Ramos (cell line): ENCODE data around the gene DSCAML1.
"Not testable (repeated sequence)": the region's sequence is repeated elsewhere in the genome, so short reads cannot be mapped to it uniquely, and the experiment has no call there.

ENCODE experiments used
- in situ Hi-C: fragments of 300-500 bp; cut with MboI; formaldehyde crosslinking; loops from one replicate; pipeline ENCODE4 v1.14.3; 2022; ENCODE audit warnings: low sequenced_read_pairs; ENCODE audit not compliant: unreplicated experiment

DSCAML1 gene

DNA sequence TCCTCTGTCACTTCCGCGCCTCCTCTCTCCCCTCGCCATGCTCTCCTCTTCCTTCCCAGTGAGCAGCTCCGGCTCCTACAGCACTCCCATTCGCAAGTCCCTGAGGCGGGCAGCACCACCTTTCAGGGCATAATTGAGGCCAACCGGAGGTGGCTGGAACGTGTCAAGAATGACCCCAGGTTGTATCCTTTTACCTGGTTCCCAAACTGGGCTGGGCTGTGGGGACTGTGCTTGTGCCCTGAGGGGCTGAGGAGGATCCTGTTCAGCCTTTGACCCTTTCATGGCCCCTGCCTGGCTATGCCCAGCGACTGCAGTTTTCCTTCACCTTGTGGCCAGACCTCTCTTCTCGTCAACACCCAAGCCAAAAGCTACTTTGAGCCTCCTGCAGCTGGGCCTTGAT, 385.3 kb downstream of the DSCAML1 start:
- in situ Hi-C loops = no loop called here

DNA sequence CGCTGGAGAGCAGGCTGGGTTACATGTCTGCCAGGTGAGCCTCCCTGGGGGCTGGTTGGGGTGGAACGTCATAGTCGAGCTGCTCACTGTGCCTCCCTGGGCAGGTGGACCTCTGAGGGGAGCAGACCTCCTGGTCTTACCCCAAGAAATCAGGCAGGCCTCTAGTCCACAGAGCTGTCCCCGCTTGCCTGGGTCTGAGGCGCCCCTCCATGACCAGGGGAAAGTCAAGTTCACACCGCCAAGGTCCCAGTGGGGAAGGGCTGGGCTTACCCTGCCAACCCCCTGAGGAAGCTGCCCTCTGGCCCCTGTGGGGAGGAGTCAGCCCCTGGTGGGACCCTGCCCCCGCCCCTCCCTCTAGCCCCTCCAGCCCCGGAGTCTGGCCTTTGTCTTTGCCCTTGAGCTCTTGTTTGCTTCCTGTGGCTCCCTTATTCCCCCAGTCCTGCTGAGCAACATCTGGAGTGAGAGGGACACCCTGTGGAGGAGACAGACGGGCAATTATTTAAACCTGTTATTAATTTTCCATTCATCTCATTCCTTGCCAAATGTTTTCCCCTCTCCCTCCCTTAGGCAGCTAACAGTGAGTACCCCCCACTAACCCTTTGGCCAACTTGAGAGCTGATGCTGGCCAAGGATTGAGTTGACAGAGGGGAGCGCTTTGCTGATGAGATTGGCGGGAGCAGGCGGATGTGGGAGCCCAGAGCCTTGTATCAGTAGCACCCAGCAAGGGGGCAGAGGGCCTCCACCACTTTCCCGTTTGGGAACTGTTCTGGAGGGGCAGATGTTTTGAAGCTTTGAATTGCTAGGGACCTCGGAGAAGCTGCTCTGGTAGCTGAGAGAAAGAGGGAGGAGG, 385.9 kb downstream of the DSCAML1 start:
- in situ Hi-C loops = no loop called here

DNA sequence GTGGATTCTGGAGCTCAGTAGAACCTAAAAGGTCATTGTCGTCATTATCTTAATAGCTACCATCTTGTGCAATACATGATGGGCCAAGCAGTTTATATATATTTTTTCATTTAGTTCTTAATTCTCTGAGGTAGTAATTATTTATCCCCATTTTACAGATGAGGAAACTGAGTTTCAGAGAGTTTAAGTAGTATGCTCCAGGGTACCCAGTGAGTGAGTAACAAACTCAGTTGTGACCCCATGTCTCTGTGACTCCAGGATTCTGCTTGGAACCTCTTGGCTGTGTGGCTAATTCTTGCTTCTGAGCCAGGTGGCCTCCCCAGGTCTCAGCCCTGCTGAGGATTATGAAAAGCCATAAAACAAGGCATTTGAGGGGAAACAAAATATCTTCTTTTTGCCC, 386.8 kb downstream of the DSCAML1 start:
- in situ Hi-C loops = no loop called here

DNA sequence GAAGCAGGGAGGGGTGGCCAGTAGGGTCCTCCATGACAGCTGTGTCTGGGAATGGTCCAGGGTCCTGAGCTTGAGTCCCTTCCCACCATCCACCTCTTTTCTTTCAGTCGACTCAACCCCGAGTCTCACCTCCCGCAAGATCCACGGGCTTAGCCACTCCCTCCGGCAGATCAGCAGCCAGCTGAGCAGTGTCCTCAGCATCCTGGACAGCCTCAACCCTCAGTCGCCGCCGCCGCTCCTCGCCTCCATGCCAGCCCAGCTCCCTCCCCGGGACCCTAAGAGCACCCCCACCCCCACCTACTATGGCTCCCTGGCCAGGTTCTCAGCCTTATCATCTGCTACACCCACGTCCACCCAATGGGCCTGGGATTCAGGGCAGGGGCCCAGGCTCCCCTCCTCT, 387.5 kb downstream of the DSCAML1 start:
- in situ Hi-C loops = no loop called here

DNA sequence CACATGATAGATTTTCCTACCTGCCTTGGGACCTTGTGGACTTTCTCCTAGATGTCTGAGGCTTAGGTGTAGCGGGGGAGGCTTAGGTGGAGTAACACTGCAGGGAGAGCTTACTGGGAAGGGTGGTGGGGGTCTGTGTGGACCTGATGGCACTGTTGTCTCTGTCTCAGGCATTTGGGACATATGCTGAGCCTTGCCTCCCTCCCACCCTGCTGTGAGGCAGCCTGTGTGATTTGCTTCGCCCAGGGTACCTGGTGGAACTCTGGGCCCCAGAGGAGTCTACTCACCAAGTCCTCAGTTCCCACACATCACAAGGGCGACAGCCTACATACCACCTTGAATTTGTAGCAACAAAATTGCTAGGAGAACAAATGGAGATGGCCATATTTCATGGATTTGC, 388.7 kb downstream of the DSCAML1 start:
- in situ Hi-C loops = no loop called here

DNA sequence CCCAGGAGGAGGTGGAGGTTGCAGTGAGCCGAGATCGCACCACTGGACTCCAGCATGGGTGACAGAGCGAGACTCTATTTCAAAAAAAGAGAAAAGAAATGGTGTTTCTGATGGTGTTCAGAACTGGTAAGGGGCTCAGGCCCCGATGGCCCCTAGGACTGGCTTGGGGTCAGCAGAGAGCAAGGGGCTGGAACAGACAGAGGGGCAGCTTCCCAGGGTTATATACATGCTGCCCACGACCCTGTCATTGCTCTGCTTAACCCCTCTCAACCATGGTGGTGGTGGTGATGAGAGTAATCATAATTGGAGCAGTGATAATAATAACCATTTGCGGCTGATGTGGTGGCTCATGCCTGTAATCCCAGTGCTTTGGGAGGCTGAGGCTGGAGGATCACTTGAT, 390.0 kb downstream of the DSCAML1 start:
- in situ Hi-C loops = no loop called here

DNA sequence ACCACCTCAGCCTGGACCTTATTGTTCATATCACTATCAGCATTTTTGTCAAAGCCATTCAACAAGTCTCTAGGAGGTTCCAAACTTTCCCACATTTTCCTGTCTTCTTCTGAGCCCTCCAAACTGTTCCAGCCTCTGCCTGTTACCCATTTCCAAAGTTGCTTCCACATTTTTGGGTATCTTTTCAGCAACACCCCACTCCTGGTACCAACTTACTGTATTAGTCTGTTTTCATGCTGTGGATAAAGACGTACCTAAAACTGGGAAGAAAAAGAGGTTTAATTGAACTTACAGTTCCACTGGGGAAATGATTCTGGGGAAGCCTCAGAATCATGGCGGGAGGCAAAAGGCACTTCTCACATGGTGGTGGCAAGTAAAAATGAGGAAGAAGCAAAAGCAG, 391.1 kb downstream of the DSCAML1 start:
- in situ Hi-C loops = not testable (repeated sequence)

DNA sequence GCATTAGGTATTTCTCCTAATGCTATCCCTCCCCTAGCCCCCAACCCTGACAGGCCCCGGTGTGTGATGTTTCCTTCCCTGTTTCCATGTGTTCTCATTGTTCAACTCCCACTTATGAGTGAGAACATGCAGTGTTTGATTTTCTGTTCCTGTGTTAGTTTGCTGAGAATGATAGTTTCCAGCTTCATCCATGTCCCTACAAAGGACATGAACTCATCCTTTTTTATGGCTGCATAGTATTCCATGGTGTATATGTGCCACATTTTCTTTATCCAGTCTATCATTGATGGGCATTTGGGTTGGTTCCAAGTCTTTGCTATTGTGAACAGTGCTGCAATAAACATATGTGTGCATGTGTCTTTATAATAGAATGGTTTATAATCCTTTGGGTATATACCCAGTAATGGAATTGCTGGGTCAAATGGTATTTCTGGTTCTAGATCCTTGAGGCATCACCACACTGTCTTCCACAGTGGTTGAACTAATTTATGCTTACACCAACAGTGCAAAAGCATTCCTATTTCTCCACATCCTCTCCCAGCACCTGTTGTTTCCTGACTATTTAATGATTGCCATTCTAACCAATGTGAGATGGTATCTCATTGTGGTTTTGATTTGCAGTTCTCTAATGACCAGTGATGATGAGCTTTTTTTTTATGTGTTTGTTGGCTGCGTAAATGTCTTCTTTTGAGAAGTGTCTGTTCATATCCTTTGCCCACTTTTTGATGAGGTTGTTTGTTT, 397.7 kb downstream of the DSCAML1 start:
- in situ Hi-C loops = not testable (repeated sequence)

DNA sequence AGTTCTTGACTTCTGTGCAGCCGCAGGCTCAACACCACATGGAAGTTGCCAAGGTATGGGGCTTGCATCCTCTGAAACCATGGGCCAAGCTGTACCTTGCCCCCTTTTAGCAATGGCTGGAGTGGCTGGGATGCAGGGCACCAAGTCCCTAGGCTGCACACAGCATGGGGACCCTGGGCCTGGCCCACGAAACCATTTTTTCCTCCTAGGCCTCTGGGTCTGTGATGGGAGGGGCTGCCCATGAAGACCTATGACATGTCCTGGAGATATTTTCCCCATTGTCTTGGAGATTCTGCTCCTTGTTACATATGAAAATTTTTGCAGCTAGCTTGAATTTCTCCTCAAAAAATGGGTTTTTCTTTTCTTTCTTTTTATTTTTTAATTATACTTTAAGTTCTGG, 398.4 kb downstream of the DSCAML1 start:
- in situ Hi-C loops = not testable (repeated sequence)

DNA sequence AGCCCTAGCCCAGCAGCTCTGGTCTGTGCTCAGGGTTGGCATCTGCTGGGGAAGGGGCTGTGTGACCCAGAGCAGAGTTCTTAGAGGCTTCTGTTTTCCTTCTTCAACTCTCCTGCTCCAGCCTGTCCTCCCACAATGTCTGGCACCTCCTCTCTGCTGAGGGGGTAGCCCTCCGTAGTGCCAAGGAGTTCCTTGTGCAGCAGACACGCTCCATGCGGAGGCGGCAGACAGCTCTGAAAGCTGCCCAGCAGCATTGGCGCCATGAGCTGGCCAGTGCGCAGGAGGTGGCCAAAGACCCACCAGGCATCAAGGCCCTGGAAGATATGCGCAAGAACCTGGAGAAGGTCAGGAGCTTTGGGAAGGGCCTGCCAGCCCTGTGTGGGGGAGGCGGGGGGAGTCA, 400.0 kb downstream of the DSCAML1 start:
- in situ Hi-C loops = no loop called here

DNA sequence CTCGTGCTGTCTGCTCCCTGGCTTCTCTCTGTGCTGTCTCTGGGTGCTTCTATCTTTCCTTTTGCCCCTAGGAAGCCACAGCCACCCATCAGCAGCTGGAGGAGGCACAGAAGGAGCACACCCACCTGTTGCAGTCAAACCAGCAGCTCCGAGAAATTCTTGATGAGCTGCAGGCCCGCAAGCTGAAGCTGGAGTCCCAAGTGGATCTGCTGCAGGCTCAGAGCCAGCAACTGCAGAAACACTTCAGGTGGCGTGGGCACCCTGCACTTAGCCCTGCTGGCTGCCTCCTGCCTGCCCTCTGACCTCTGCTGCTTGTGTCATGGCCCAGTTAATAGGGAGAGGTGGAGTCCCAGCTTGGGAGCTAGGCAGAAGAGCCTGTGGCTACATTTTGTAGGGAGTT, 401.5 kb downstream of the DSCAML1 start:
- in situ Hi-C loops = no loop called here

DNA sequence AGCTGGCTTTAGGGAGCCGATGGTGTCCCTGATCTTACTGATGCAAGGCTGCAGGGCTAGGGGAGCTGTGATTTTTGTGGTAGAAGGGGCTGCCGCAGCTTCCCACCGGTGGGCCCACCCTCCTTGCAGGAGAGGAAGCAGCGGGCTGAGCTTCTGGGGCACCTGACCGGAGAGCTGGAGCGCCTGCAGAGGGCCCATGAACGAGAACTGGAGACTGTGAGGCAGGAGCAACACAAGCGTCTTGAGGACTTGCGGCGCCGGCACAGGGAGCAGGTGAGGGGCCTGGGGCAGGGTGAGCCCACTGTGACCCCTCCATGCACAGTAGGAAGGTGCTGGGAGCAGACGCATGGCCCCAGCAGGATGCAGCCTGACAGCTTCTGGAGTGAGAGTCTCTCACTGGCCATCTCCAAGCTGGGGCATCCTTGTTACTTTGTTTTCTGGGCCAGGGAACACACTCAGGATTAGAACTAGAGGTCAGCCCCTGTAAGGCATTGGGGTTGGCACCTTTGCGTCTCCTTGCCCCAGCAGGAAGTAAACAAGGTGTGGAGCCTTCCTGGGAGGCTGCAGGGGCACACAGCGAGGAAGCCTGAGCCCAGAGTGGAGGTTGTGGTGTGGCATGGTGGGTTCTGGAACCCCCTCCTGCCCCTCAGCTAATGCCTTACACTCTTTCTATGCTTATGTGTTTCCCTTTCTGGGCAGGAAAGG, 402.6 kb downstream of the DSCAML1 start:
- in situ Hi-C loops = no loop called here

DNA sequence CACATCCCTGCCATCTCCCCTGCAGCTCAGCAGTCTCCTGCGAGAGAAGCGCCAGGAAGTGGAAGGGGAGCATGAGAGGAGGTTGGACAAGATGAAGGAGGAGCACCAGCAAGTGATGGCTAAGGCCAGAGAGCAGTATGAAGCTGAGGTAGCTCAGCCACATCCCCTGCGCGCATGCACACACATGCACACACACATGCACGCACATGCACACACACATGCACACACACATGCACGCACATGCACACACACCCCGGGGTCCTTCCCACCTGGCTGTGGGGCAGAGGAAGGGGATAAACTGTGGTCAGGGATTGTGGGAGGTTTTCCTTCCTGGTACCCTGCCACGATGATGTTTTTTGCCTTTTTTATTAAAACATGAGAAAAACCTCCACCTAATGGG, 404.0 kb downstream of the DSCAML1 start:
- in situ Hi-C loops = no loop called here

DNA sequence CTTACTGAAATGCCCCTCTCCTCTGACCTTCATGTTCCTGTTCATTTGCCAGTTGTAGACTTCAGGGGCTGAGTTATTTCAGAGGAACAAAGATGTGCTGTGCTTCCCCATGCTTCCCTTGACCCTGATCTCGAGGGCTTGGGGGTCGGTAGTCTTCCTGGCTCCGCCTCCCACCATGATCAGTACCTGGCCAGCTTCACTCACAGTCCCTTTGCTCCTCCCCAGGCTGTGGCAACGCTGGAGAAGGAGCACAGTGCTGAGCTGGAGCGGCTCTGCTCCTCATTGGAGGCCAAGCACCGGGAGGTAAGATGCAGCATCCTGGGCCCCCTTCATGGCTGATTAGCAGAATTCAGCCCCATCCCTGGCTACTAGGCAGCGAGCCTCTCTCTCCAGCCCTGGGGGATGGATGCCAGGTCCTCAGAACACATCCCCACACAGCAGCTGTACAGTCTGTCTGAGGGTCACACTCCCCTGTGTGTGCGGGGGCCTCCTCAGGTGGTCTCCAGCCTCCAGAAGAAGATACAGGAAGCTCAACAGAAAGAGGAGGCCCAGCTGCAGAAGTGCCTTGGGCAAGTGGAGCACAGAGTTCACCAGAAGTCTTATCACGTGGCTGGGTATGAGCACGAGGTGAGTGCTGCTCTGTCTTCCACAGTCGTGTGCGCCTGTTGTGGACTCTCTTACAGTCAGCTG, 404.9 kb downstream of the DSCAML1 start:
- in situ Hi-C loops = no loop called here

DNA sequence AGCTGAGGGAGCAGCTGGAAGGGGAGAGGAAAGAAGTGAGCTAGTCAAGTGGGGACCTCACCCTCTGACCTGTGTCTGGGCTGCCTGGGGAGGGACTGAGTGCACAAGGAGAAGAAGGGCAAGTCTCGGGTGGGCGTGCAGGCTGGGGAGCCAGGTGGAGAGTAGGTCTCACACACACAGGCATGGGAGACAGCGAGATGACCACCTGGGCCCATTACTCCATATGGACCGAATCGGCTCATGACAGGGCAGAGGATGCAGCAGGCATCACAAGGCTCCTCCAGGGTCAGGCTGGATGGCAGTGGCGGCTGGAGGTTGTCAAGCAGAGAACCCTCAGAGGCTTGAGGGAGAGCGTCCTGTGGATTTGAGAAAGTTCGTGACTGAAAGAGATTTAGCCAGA, 405.8 kb downstream of the DSCAML1 start:
- in situ Hi-C loops = no loop called here

DNA sequence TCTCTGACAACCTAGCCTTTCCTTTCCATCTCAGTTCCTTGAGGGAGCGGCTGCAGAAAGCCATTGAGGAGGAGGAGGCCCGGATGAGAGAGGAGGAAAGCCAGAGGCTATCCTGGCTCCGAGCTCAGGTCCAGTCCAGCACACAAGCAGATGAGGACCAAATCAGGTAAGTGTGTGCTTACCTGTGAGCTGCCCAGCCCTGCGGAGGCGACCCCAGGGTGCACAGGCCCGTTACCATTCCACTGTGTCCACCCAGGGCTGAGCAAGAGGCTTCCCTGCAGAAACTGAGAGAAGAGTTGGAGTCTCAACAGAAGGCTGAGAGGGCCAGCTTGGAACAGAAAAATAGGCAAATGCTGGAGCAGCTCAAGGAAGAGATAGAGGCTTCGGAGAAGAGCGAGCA, 406.3 kb downstream of the DSCAML1 start:
- in situ Hi-C loops = no loop called here

DNA sequence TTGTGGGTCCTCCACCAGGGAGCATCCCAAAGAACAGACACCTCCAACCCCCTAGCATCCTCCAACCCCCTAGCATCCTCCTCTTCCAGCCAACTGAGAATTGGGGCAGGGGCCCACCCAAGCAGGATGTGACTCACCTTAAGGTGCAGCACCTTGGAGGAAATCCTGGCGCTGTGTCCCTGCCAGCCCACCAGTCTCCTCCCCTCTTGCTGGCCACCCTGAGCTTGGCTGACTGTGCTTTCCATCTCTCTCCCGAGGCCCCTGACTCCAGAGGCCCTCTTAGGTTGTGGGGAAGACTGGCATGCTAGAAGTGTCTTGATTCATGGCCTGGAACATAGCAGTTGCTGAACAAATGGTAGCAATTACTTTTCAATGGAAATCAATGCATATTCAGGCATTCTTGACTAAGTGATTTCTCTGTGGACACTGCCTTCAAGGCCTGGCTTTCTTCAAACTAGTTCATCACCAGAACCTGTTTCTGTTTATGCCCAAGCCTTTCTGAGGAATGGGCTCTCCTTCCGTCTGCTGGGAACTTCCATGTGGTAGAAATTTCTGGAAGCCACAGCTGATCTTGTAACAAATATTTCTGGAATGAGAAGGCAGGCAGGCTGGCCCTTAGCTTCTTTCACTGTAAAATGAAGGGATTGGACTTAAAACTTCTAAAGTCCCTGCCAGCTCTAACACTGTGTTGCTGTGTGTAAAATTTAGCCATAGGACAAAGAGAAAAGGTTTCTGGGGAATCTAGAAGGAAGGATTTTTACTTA, 408.8 kb downstream of the DSCAML1 start:
- in situ Hi-C loops = no loop called here

DNA sequence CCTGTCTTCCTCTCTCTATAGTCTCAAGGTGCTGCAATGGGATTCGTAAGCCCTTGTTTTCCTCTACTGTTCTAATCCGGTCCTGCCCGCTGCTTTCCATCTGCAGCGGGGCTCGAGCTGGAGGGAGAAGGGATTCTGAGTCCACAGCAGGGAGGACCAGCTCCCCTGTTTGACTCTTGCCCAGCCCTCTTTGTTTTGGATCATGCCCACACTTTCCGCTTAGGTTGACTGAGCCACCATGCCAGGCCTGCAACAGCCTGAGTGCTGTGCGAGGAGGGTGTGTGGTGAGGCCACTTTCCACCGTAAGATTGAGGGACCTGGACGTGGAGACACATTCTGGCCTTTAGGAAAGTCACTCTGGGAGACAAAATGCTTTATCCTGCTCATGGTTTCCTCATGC, 411.1 kb downstream of the DSCAML1 start:
- in situ Hi-C loops = no loop called here

DNA sequence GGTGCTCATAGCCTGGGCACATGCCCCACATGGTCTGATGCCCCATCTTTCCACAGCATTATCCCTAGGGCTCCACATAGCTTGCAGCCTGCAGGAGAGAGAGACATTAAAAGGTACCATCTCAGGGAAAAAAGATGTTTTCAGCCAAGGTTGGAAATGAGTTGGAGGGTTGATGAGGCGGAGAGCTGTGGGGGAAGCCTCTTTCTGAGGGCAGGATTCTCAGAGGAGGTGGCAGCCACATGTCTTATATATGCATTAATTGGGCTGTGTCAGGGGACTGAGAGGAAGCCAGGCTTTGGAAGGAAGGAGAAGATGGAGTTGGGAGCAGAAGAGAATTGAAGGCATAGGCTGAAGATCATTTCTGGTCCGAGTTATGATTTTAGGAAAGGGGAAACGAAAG, 411.5 kb downstream of the DSCAML1 start:
- in situ Hi-C loops = no loop called here

DNA sequence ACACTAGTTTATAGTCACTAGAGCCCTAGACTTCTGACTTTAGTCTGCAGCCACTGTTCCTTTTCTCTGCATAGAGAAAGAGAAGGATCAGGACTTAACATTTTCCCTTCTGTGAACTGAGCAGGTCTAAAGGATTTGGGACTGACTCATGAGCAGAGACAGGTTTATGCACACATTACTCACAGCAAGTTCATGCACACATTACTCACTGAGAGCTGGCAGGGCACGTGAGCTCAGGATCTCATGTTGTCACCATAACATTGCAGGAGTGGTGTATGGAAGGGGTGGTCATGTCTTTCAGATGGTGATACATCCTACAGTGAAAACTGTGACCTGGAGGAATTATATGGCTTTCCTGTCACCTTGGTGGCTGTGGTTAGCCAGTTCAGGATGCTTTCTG, 413.0 kb downstream of the DSCAML1 start:
- in situ Hi-C loops = no loop called here
